GM19467 (cell line): ENCODE results near the gene DNHD1.

Experiments
- ATAC-seq: cut with Tn5 transposase; IDR thresholded peaks from one replicate; pipeline ENCODE4 v1.9.1; 2021; ENCODE audit warnings: mild to moderate bottlenecking, moderate library complexity; ENCODE audit not compliant: unreplicated experiment

DNHD1 gene

GRCh38 chr11:6586434-6587359 lies 89.6 kb downstream of the DNHD1 start:
- no peak for ATAC-seq

GRCh38 chr11:6587360-6587953 lies 90.4 kb downstream of the DNHD1 start:
- no peak for ATAC-seq

DNA sequence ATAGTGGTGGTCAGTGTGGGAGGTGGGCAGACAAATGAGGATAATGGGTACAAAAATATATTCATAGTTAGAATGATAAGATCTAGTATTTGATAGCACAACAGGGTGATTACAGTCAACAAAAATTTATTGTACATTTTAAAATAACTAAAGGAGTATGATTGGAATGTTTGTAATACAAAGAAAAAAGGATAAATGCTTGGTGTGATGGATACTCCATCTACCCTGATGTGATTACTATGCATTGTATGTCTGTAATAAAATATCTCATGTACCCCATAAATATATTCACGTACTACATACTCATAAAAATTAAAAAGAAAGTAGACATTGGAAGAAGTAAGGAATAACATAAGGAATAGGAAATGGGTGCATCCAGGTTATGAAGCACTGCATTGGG lies 90.9 kb downstream of the DNHD1 start:
- no peak for ATAC-seq

- no peak for ATAC-seq
Observed at GRCh38 chr11:6594142-6594768, 97.2 kb downstream of the DNHD1 start.

GRCh38 chr11:6596239-6596877 lies 99.3 kb downstream of the DNHD1 start:
- ATAC-seq: no peak

DNA sequence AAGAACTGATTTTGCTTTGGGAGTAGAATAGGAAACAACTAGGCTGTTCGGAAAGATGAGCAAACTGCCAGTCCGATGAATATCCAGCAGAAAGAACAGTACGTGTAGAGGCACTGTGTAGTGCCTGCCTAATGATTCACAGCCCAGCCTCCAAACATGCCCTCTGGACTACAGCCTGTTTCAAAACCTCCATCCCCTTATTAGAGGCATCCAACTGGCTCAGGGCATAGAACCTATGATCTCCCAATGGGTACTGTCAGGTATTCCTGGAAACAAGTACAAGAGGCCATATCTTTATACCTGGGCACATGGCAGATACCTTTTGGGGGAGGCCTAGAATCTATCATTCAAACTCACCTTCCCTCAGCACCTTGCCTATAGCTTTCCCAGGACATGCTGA lies 101.5 kb downstream of the DNHD1 start:
- no peak for ATAC-seq

- ATAC-seq: no peak
Observed at GRCh38 chr11:6599449-6599848, 102.4 kb downstream of the DNHD1 start.

DNA sequence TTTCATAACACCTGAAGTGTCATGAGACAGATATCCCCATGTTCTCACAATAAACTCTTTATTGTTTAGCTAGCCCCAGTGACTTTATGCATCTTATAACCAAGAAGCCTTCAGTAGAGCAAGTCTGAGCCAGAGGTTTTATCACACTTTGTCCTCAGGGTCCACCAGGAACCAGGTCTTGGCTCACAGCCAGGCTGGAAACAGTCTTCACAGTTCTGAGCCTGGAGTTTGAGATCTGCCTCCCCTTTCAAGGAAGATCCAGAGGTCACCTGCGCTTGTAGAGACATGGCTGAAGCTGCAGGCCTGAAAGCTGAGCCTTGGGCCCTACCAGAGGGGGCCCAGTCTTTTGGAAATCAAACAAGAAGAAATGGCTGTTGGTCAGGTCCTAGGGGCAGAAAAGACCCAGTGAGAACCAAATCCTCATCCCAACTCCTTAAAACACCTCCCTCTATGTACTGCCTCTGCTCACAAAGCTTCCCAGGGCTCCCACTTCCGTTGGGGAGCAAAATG lies 102.9 kb downstream of the DNHD1 start:
- ATAC-seq: no peak

- ATAC-seq: no peak
Observed at GRCh38 chr11:6601041-6601461, 104.0 kb downstream of the DNHD1 start.

DNA sequence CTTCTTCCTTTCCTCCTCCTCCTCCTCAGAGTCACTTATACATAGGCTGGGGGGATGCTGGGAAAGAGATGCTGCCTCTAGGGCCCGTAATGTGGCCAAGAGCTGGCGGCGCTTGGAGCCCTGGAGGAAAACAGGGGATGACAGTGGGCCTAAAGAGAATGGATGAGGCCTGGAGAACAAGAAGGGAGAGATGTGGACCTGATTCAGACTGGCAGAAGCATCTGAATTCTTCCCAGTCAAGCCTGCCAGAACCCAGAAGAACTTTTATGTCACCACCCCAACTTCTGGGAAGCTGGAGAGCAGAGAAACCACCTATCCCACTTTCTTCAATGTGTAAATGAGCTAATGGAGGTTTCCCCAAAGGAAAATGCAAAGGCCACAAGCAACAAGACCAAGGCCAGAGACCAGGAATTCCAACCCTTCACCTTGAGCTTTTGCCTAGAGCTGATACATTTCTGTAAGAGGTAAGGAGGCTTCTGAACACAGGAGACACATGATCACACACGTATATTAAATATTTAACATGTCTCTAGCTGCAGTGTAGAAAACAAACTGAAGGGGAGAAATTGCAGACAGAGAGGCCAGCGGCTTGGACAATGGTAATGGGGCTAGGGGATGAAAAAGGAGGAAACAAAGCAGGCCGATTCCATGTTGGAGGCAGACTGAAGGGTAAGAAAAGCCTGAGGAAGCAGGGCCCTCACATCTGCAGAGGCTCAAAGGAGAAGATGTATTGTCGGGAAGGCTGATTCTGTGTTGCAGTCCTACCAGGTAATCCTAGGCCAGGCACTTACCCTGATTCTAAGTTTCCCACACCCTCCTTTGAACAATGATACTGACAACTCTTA lies 105.2 kb downstream of the DNHD1 start:
- ATAC-seq: no peak

DNA sequence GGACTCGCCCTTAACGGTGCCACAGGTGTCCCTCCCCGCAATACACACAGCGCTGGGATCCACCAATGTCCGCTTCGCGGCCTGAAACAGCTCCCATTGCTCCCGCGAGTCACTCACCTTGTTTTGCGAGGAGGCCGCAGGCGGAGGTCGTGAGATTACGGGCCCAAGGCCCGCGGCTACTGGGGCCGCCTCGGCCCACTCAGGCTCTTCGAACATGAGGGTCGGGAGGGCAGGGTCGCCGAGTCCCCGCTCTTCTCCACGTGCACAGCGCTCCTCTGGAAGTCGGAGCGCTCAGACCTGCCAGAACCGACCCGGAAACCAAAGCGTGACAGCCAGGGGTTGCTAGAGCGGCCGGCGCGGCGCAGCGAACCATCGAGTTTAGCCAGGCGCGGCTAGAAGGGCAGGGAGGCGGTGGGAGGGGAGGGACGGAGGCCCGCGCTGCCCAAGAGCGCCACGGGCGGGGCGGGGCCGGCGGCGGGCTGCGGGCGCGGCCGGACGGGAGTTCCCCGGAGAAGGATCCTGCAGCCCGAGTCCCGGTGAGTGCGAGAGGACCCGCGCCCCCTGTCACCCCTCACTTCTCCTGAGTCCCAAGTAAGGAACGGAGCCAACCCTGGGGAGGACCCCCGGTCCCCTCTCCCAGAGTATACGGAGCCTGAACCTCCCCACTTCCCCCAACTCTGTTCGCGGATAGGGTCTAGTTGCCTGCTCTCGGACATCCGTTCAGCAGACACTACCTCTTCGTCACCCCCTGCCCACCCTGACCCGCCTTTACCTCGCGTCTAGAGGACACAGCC lies 106.4 kb downstream of the DNHD1 start, which contains the start of the genes ILK and RRP8:
Gene ILK, plus strand, starts transcription at position 488 of the 794 bp plus-strand sequence. CDS start 498 bp downstream, outside the sequence.
Gene RRP8, minus strand, starts transcription at position 330 of the 794 bp plus-strand sequence. Its CDS starts 114 bp downstream, at position 216.
- peak; percentile 75 for ATAC-seq

DNA sequence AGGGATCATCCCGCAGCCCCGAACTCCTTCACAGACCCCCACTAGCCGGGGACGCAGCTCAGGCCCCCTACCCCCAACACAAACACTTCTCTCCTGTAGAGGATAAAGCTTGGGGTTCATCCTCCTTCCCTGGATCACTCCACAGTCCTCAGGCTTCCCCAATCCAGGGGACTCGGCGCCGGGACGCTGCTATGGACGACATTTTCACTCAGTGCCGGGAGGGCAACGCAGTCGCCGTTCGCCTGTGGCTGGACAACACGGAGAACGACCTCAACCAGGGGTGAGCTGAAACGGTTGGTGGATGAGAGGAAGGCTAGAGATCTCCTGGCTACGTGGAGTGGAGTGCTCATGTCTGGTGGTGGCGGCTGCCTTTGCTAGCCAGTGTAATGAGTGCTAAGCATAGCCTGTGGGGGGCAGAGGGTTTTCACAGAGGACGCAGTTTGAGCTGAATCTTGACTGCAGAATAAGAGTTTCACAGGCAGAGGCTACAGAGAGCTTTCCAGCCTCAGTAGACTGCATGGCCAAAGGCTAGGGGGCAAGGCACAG lies 107.1 kb downstream of the DNHD1 start:
- ATAC-seq: peak; percentile 21

DNA sequence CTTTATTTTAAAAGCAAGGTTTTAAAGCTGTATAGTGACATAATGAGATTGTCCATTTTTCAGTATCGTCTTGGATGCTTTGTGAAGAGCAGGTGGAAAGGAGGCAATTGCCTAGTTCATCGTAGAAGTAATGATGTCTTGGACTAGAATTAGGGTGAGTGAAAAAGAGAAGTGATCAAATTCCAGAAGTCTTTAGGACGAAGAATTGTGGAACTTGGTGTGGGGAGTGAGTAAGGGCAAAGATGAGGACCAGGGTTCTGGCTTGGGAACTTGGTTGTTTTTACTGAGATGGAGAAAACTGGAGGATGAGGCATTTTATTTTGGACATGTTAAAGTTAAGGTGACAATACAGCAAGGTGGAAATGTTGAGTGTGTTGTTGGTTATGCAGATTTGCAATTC lies 107.7 kb downstream of the DNHD1 start:
- no peak for ATAC-seq

- peak; percentile 42 for ATAC-seq
Observed at GRCh38 chr11:6606471-6607189, 109.5 kb downstream of the DNHD1 start.

DNA sequence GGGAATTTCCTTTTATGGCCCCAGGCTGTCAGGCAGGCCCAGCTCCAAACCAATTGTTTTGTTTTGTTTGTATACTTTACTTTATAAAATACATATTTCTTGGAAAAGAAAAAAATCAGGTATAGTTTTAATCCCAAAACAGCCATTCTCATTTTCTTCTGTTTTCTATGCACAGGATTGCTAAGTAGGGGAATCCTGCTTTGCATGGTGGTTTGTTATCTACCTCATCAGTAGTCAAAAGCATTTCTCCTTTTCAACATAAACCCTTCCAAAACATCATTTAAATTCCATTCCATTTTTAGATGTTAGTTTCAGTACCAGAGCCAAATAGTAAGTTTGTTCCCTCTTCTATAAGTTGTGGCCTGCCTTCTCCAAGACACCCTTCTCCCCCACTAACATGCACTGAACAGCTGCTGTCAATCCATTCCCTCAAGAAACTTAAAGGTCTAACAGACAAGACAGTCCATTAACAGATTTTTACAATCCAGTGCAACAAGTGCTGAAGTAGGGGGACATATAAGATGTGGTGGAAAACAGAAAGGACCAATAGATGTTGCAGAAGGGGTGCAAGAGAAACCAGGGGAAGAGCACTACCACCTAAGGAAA lies 110.2 kb downstream of the DNHD1 start:
- no peak for ATAC-seq

GRCh38 chr11:6608011-6608410 lies 110.9 kb downstream of the DNHD1 start:
- ATAC-seq: no peak

GRCh38 chr11:6608726-6609501 lies 111.8 kb downstream of the DNHD1 start:
- no peak for ATAC-seq
